Measurements from ENCODE around the gene KLHL30.

The KLHL30 gene

DNA sequence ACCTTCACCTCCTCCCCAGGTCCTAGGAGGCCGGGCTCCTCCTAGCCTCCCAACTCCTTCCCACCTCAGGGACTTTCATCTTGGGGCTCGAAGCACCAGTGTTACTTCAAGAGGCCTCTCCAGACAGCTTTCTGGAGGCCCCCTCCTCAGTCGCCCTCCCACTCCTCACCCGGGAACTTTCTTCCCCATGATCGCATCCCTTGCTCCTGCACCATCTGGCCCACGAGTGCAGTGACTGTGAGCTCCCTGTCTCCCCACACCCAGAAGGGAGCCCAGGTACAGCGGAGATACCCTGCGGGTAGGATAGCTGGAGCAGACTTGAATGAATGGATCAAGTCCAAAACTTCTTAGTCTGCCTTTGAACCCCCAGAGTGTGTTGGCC is 26.4 kb downstream of the KLHL30 start:
- no peak for DNase-seq (ENCODE audit: low spot score)
- TF ChIP-seq, protein P1, sequence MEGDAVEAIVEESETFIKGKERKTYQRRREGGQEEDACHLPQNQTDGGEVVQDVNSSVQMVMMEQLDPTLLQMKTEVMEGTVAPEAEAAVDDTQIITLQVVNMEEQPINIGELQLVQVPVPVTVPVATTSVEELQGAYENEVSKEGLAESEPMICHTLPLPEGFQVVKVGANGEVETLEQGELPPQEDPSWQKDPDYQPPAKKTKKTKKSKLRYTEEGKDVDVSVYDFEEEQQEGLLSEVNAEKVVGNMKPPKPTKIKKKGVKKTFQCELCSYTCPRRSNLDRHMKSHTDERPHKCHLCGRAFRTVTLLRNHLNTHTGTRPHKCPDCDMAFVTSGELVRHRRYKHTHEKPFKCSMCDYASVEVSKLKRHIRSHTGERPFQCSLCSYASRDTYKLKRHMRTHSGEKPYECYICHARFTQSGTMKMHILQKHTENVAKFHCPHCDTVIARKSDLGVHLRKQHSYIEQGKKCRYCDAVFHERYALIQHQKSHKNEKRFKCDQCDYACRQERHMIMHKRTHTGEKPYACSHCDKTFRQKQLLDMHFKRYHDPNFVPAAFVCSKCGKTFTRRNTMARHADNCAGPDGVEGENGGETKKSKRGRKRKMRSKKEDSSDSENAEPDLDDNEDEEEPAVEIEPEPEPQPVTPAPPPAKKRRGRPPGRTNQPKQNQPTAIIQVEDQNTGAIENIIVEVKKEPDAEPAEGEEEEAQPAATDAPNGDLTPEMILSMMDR (IDR thresholded peaks at IDR 0.05; ENCODE audit: borderline replicate concordance, control extremely low read depth, extremely low read depth, insufficient read depth, missing control alignments) = no peak
- in situ Hi-C loops (cut with MboI; ENCODE audit: low sequenced_read_pairs, unreplicated experiment) = no loop called here

DNA sequence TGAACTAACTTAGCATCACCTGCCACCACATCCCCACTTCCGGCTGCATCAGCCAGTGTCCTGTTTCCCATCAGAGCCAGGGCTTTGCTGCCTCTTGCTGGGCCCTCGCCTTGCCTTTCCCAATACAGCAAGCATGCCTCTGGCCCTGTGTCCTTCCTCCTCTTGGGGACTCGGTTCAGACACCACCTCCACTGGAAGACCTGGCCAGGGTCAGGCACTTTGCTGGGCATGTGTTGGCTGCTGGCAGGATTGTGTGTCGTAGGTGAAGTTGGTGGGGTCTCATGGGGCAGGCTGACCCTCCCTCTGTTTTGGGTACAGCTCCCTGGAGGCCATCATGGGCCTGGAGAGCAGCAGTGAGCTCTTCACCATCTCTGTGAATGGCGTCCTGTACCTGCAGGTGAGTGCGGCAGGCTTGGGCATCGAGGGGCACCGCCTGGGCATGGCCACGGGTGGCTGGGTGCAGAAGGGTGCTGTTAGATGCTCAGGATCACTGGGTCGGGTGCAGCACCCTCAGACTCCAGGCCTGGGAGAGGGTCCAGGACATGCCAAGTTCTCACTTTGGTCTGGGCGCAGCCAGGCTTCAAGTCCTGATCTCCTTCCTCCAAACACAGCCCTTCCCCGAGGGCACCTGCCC is 26.9 kb downstream of the KLHL30 start:
- no peak for DNase-seq (ENCODE audit: low spot score)
- in situ Hi-C loops (cut with MboI; ENCODE audit: low sequenced_read_pairs, unreplicated experiment) = no loop called here
- TF ChIP-seq, protein P1 (IDR thresholded peaks at IDR 0.05; ENCODE audit: borderline replicate concordance, control extremely low read depth, extremely low read depth, insufficient read depth, missing control alignments) = no peak

DNA sequence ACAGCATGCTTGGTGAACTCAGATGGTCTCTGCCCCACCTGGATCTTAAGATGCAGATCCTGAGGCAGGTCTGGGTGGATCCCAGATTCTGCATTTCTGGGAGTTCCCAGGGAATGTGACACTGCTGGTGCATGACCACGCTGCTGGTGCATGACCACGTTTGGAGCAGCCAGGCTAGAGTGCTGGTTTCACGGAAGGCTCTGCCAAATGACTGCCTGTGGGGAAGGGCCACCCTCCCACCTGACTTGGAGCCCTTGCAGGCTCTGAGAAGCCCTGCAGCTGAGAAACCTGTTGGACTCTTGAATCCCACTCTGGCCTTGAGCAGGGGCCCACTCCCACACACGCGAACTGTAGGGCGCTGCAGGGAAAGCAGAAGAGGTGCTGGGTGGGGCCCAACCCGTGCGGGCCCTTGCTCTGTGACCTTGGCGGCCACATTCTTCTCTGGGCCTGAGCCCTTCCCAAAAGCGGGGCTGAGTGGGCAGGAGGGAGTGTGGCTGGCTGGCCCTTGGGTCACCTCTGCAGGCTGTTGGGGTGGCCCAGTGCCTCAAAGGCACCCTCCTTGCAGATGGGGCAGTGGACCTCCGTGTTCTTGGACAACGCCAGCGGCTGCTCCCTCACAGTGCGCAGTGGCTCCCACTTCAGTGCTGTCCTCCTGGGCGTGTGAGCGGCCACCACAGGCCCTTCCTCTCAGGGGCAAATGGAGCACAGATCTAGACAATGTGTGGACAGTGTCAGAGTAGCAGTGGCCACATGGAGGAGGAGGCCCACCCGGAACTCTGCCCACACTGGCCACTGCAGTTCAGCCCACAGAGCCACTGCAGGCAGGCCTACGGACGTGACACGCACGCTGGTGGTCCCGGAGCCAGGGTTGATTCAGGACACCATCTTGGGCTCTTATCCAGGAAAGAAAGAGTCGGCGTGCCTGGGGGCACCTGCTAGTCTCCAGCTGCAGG is 28.2 kb downstream of the KLHL30 start:
- DNase-seq (ENCODE audit: low spot score) = no peak
- TF ChIP-seq, protein P1 (IDR thresholded peaks at IDR 0.05; ENCODE audit: borderline replicate concordance, control extremely low read depth, extremely low read depth, insufficient read depth, missing control alignments) = no peak

DNA sequence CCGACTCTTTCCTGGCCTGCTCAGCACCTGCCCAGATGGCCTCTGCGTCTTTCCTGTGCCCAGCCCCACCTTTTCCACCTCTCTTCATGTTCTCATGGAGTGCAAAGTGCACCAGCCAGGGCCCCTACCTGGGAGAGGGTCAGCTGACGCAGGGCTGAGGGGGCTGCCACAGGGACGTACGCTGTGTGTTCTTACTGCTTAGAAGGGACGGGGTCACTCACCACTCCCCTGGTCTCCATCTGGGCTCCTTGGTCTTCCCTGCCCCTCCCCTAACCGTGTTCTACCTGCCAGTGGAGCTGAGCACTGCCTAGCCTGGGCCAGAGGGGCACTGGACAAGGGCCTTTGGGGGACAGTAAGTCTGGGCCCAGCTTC is 28.9 kb downstream of the KLHL30 start:
- TF ChIP-seq, protein P1 (IDR thresholded peaks at IDR 0.05; ENCODE audit: borderline replicate concordance, control extremely low read depth, extremely low read depth, insufficient read depth, missing control alignments) = no peak
- no peak for DNase-seq (ENCODE audit: low spot score)
- in situ Hi-C loops (cut with MboI; ENCODE audit: low sequenced_read_pairs, unreplicated experiment) = no loop called here

More for the DNA sequence above, 28.2 kb downstream of the KLHL30 start:
- in situ Hi-C loops (cut with MboI; ENCODE audit: low sequenced_read_pairs, unreplicated experiment) = no loop called here

DNA sequence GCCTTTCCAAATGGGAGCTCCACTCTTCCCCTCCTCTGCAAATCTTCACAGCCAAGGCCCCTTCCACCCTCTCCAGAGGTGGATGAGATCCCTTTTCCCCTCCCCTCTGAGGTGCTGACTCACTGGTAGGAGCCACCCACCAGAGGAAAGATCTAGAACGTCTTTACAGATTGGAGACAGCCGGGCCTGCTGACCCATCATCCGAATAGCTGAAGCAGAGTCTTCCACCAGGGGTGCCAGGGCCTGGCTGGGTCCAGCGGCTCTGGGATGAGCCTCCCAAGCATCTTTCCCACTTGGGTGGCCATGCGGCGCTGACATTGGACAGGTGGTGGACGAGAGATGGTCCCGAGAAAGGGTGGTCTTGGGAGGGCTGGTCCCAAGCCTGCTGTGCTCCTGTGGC is 29.3 kb downstream of the KLHL30 start:
- TF ChIP-seq, protein P1 (IDR thresholded peaks at IDR 0.05; ENCODE audit: borderline replicate concordance, control extremely low read depth, extremely low read depth, insufficient read depth, missing control alignments) = no peak
- in situ Hi-C loops (cut with MboI; ENCODE audit: low sequenced_read_pairs, unreplicated experiment) = no loop called here

DNA sequence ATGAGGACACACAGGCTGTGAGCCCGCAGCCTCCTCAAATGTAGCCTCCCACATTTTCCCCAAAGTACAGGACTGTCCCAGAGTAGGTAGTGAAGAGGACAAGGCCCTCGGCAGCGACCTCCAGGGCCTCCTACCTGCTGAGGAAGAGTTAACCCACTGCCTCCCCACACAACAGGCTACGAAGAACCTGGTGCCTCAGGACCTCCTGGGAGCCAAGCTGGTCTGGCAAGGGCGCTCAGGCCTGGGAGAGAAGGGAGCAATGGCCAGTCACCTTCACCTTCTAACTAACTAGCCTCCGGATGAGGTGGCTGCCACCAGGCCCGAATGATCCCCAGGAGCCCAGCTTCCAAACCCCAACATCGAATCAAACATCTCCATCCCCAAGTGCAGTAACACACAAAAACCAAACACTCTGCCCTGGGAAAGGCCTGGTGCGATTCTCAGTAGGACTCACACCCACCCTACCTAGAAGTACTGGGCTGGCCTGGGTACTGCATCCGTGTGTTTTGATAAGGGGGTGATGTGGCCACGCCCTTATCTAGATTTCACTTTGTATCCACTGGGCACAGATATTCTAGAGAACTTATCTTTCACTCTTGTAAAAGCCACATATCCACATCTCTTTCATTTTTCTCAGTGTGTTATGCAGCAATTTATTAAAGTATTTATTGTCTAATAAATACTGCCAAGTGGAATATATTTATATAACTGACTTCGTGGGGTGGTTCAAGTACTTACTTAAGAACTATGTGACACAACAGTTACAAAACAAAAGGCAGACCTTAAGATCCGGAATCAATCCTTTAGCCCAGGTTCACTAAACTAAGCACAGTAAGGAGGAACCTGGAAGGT is 30.0 kb downstream of the KLHL30 start:
- TF ChIP-seq, protein P1 (IDR thresholded peaks at IDR 0.05; ENCODE audit: borderline replicate concordance, control extremely low read depth, extremely low read depth, insufficient read depth, missing control alignments) = no peak
- in situ Hi-C loops (cut with MboI; ENCODE audit: low sequenced_read_pairs, unreplicated experiment) = no loop called here
- no peak for DNase-seq (ENCODE audit: low spot score)

More for the DNA sequence above, 29.3 kb downstream of the KLHL30 start:
- DNase-seq (ENCODE audit: low spot score) = peak; percentile 34
